PC-9 (cell line): ENCODE data around the gene MTCL3.
A peak's percentile ranks its signal among the peaks of the same experiment; 100 is the strongest.

ENCODE experiments used
- BruUV-seq: library from RNA; stranded (reverse); fragments of 400-500 nt; replicated peaks from 2 replicates; lab custom pipeline; 2021; lab: Mats Ljungman, UMichigan
- CTCF ChIA-PET: fragments of 300-600 bp; sonication (Branson Sonifier 250); formaldehyde crosslinking; loops from one replicate; lab custom pipeline; 2022; ENCODE audit warnings: antibody characterized with exemption; lab: Charles Lee
- POLR2A ChIA-PET: fragments of 300-600 bp; sonication (Branson Sonifier 250); formaldehyde crosslinking; loops from one replicate; lab custom pipeline; 2022; ENCODE audit warnings: antibody characterized with exemption; ENCODE audit not compliant: unreplicated experiment; lab: Charles Lee
- DNase-seq, 2 experiments: peaks; one replicate each; pipeline versions ENCODE4 v3.0.0 to v3.0.0-alpha.2; 2015 to 2022; ENCODE audit warnings: mixed read lengths in 1 of 2
- H2AFZ ChIP-seq: fragments of 200-600 bp; sonication (generic); 2 replicates; pipeline ENCODE4 v1.8.1; 2017; ENCODE audit warnings: antibody characterized with exemption
- H3F3A ChIP-seq: fragments of 200-600 bp; sonication (generic); 2 replicates; pipeline ENCODE4 v1.8.1; 2017; ENCODE audit warnings: antibody characterized with exemption, mild to moderate bottlenecking, low read depth; ENCODE audit not compliant: insufficient read depth
- H3K27ac ChIP-seq: fragments of 200-600 bp; sonication (generic); 2 replicates; pipeline ENCODE4 v1.6.1; 2016; ENCODE audit warnings: mixed run types
- H3K27me3 ChIP-seq: fragments of 200-600 bp; sonication (generic); 2 replicates; pipeline ENCODE4 v1.6.1; 2016; ENCODE audit warnings: low read depth, mixed run types; ENCODE audit not compliant: insufficient read depth
- H3K36me3 ChIP-seq: fragments of 200-600 bp; sonication (generic); 2 replicates; pipeline ENCODE4 v1.6.1; 2016; ENCODE audit warnings: low read depth, mixed run types
- H3K4me1 ChIP-seq: fragments of 200-600 bp; sonication (generic); replicated peaks from 2 replicates; pipeline ENCODE4 v1.6.1; 2016; ENCODE audit warnings: mixed run types; ENCODE audit not compliant: insufficient read depth
- H3K4me2 ChIP-seq: fragments of 200-600 bp; sonication (generic); 2 replicates; pipeline ENCODE4 v1.6.1; 2017; ENCODE audit warnings: mixed run types
- H3K4me3 ChIP-seq: fragments of 200-600 bp; sonication (generic); 2 replicates; pipeline ENCODE4 v1.6.1; 2016; ENCODE audit warnings: mixed run types
- H3K79me2 ChIP-seq: fragments of 200-600 bp; sonication (generic); 2 replicates; pipeline ENCODE4 v1.6.1; 2017; ENCODE audit warnings: low read depth, mixed run types
- H3K9me2 ChIP-seq: fragments of 200-600 bp; sonication (generic); 2 replicates; pipeline ENCODE4 v1.8.1; 2017; ENCODE audit warnings: mild to moderate bottlenecking; ENCODE audit not compliant: insufficient read depth
- H3K9me3 ChIP-seq: fragments of 200-600 bp; sonication (generic); 2 replicates; pipeline ENCODE4 v1.8.1; 2016; ENCODE audit warnings: low read depth; ENCODE audit not compliant: insufficient read depth
- H4K20me1 ChIP-seq: fragments of 200-600 bp; sonication (generic); 2 replicates; pipeline ENCODE4 v1.8.1; 2017; ENCODE audit not compliant: insufficient read depth
- CTCF ChIP-seq: fragments of 200-600 bp; sonication (generic); conservative IDR thresholded peaks from 2 replicates; pipeline ENCODE4 v1.6.1; 2017; ENCODE audit warnings: mixed run types, antibody characterized with exemption, mild to moderate bottlenecking, moderate library complexity
- EZH2 ChIP-seq: fragments of 200-600 bp; sonication (generic); IDR thresholded peaks from 2 replicates; pipeline ENCODE4 v1.8.0; 2017; ENCODE audit warnings: antibody characterized with exemption, low read depth
- intact Hi-C: fragments of 100-400 bp; cut with micrococcal nuclease; formaldehyde crosslinking; loops from one replicate; pipeline ENCODE4 v1.10.0; 2022; ENCODE audit not compliant: unreplicated experiment

The MTCL3 gene

GRCh38 chr6:127503022-127503421, 16.1 kb downstream of the MTCL3 start:
- Histone ChIP-seq H3K27me3 (no peaks in the 10 kb centered on the region), H3K79me2 (no peaks in the 10 kb centered on the region), H3F3A (no peaks in the 10 kb centered on the region), H4K20me1 (no peaks in the 10 kb centered on the region), H3K36me3 (no peaks in the 10 kb centered on the region), H2AFZ (peak overlapping the region; percentile 36; the same call in 1 of the 2 replicates), H3K9me3 (no peaks in the 10 kb centered on the region), H3K4me1 (no peaks in the 10 kb centered on the region), H3K9me2 (no peaks in the 10 kb centered on the region), H3K4me3 (no peak overlapping the region), H3K27ac (no peak overlapping the region), H3K4me2 (no peak overlapping the region)
- CTCF ChIA-PET: no interaction called here
- POLR2A ChIA-PET: no interaction called here
- intact Hi-C loops: no loop called here
- BruUV-seq: no TSS peak
- DNase-seq: no peak
- TF ChIP-seq CTCF (no peak), EZH2 (no peak)

GRCh38 chr6:127497410-127497809, 21.7 kb downstream of the MTCL3 start:
- no TSS peak for BruUV-seq
- no peak overlapping the region for H3K4me2 ChIP-seq
- no peak overlapping the region for H3K27ac ChIP-seq
- no peaks in the 10 kb centered on the region for H3F3A ChIP-seq
- H3K4me3 ChIP-seq: no peak overlapping the region
- ChIA-PET POLR2A (no interaction called here), CTCF (interaction anchor here (0.6 kb wide), 1 partner anchor 277 kb away, joined by 3 read pairs; no protein-coding TSS in a partner anchor)
- H3K9me2 ChIP-seq: no peaks in the 10 kb centered on the region
- intact Hi-C loops: no loop called here
- DNase-seq: no peak
- no peaks in the 10 kb centered on the region for H3K27me3 ChIP-seq
- H2AFZ ChIP-seq: no peak overlapping the region
- H3K79me2 ChIP-seq: no peaks in the 10 kb centered on the region
- no peaks in the 10 kb centered on the region for H3K36me3 ChIP-seq
- no peaks in the 10 kb centered on the region for H3K4me1 ChIP-seq
- TF ChIP-seq EZH2 (no peak), CTCF (no peak)
- H4K20me1 ChIP-seq: no peaks in the 10 kb centered on the region
- H3K9me3 ChIP-seq: no peaks in the 10 kb centered on the region

- H2AFZ ChIP-seq: no peak overlapping the region
- no peaks in the 10 kb centered on the region for H3F3A ChIP-seq
- no peak overlapping the region for H3K27ac ChIP-seq
- CTCF ChIA-PET: no interaction called here
- no peaks in the 10 kb centered on the region for H3K9me2 ChIP-seq
- no peaks in the 10 kb centered on the region for H3K36me3 ChIP-seq
- DNase-seq: no peak
- no peaks in the 10 kb centered on the region for H3K4me1 ChIP-seq
- TF ChIP-seq CTCF: no peak
- TF ChIP-seq EZH2: no peak
- H3K4me2 ChIP-seq: no peak overlapping the region
- H4K20me1 ChIP-seq: no peaks in the 10 kb centered on the region
- no TSS peak for BruUV-seq
- H3K4me3 ChIP-seq: no peak overlapping the region
- H3K79me2 ChIP-seq: no peaks in the 10 kb centered on the region
- no peaks in the 10 kb centered on the region for H3K27me3 ChIP-seq
- no peaks in the 10 kb centered on the region for H3K9me3 ChIP-seq
- POLR2A ChIA-PET: interaction anchor here (0.6 kb wide), 1 partner anchor 197 kb away, joined by 3 read pairs; no protein-coding TSS in a partner anchor
- intact Hi-C loops: no loop called here
Observed at GRCh38 chr6:127496471-127496870, 22.7 kb downstream of the MTCL3 start.
